K562 (cell line): ENCODE data around the gene CS. TPM values are rescaled to one million over a fixed set of nuclear protein-coding genes. Genes with fewer than 3 reads are reported as not detected.

Experiments
- CREB1 ChIP-seq, 2 experiments: sonication (generic) in 1 of 2; formaldehyde crosslinking in 1 of 2; IDR thresholded peaks; 2 replicates each; pipeline versions ENCODE4 v1.6.1 to v1.8.0; 2012 to 2022; ENCODE audit warnings: inconsistent platforms in 1 of 2, mild to moderate bottlenecking in 1 of 2, missing genetic modification reagents in 1 of 2, moderate library complexity in 1 of 2
- DACH1 ChIP-seq: fragments of 450-650 bp; IDR thresholded peaks from 2 replicates; pipeline ENCODE4 v1.6.1; 2018; ENCODE audit not compliant: partially characterized antibody
- E2F6 ChIP-seq, 2 experiments: IDR thresholded peaks; 2 replicates each; pipeline ENCODE4 v1.6.1; 2011; ENCODE audit warnings: borderline replicate concordance in 1 of 2, control low read depth in 1 of 2, low read depth in 1 of 2, low read length in 1 of 2, mild to moderate bottlenecking in 1 of 2, mixed read lengths in 1 of 2, moderate library complexity in 1 of 2; ENCODE audit not compliant: insufficient read depth in 1 of 2, insufficient read length in 1 of 2, poor library complexity in 1 of 2, severe bottlenecking in 1 of 2; ENCODE audit errors: extremely low read depth in 1 of 2
- GATAD2A ChIP-seq: fragments of 450-650 bp; IDR thresholded peaks from 2 replicates; pipeline ENCODE4 v1.6.1; 2017
- HDAC8 ChIP-seq: fragments of 450-650 bp; IDR thresholded peaks from 2 replicates; pipeline ENCODE4 v1.6.1; 2016; ENCODE audit warnings: mild to moderate bottlenecking, missing genetic modification characterization, moderate library complexity, missing compliant biosample characterization
- KAT8 ChIP-seq: fragments of 450-650 bp; IDR thresholded peaks from 2 replicates; pipeline ENCODE4 v1.6.1; 2016; ENCODE audit warnings: low read depth, mild to moderate bottlenecking
- KDM2B ChIP-seq: fragments of 250-450 bp; sonication (Bioruptor Pico); IDR thresholded peaks from 2 replicates; pipeline ENCODE4 v1.8.0; 2021; ENCODE audit warnings: mild to moderate bottlenecking, moderate library complexity
- MAFK ChIP-seq: IDR thresholded peaks from 2 replicates; pipeline ENCODE4 v1.6.1; 2011; ENCODE audit warnings: low read length, improper control_type of control experiment
- MBD1 ChIP-seq: fragments of 250-450 bp; sonication (Bioruptor Pico); IDR thresholded peaks from 2 replicates; pipeline ENCODE4 v1.8.0; 2022; ENCODE audit warnings: inconsistent platforms
- MTA3 ChIP-seq: fragments of 450-650 bp; formaldehyde crosslinking; IDR thresholded peaks from 2 replicates; pipeline ENCODE4 v1.6.1; 2017; ENCODE audit warnings: mild to moderate bottlenecking, borderline replicate concordance
- NCOA1 ChIP-seq: fragments of 450-650 bp; IDR thresholded peaks from 2 replicates; pipeline ENCODE4 v1.6.1; 2016; ENCODE audit warnings: low read depth
- NR1H2 ChIP-seq: sonication (generic); formaldehyde crosslinking; IDR thresholded peaks from 2 replicates; pipeline ENCODE4 v1.4.0; 2020; ENCODE audit warnings: mild to moderate bottlenecking, missing genetic modification reagents
- POLR2B ChIP-seq: fragments of 450-650 bp; IDR thresholded peaks from 2 replicates; pipeline ENCODE4 v1.6.1; 2018; ENCODE audit warnings: low read depth; ENCODE audit not compliant: partially characterized antibody
- RBM22 ChIP-seq: fragments of 200-400 bp; formaldehyde crosslinking; IDR thresholded peaks from 2 replicates; pipeline ENCODE4 v1.6.1; 2018; ENCODE audit warnings: low read length, low read depth; ENCODE audit not compliant: poor library complexity, severe bottlenecking
- SREBF2 ChIP-seq: sonication (generic); formaldehyde crosslinking; IDR thresholded peaks from 2 replicates; pipeline ENCODE4 v1.4.0; 2020; ENCODE audit warnings: mild to moderate bottlenecking, missing genetic modification reagents
- SRF ChIP-seq, 2 experiments: fragments of 250-450, 450-650 bp in 1 of 2; sonication (Bioruptor Pico) in 1 of 2; sonication (generic) in 1 of 2; formaldehyde crosslinking; IDR thresholded peaks; 2 replicates each; pipeline versions ENCODE4 v1.5.0 to v1.5.1; 2020 to 2022; ENCODE audit warnings: mild to moderate bottlenecking in 1 of 2, missing genetic modification reagents in 1 of 2
- ZBTB2 ChIP-seq: fragments of 450-650 bp; IDR thresholded peaks from 2 replicates; pipeline ENCODE4 v1.6.1; 2016; ENCODE audit warnings: antibody characterized with exemption
- ZNF217 ChIP-seq: sonication (generic); formaldehyde crosslinking; IDR thresholded peaks from 2 replicates; pipeline ENCODE4 v1.8.0; 2022; ENCODE audit warnings: mild to moderate bottlenecking, missing genetic modification reagents
- ZNF3 ChIP-seq: fragments of 250-450 bp; sonication (Bioruptor Pico); IDR thresholded peaks from 2 replicates; pipeline ENCODE4 v1.5.0; 2021; ENCODE audit warnings: mild to moderate bottlenecking, moderate library complexity
- ZNF431 ChIP-seq: sonication (generic); formaldehyde crosslinking; IDR thresholded peaks from 2 replicates; pipeline ENCODE4 v1.8.0; 2022; ENCODE audit warnings: mild to moderate bottlenecking, missing genetic modification reagents
- ZNF655 ChIP-seq: fragments of 250-450 bp; sonication (Bioruptor Pico); IDR thresholded peaks from 2 replicates; pipeline ENCODE4 v1.5.0; 2021
- ZNF696 ChIP-seq: fragments of 250-450 bp; sonication (Bioruptor Pico); conservative IDR thresholded peaks from 2 replicates; pipeline ENCODE4 v1.4.0; 2020; ENCODE audit warnings: mild to moderate bottlenecking, moderate library complexity
- polyA plus RNA-seq, 8 experiments: library from polyadenylated mRNA; depleted of rRNA in 4 of 8; stranded (reverse) in 5 of 8; unstranded in 3 of 8; fragments of >200 nt; fragmentation: Nextera tagmentation in 2 of 8; fragmentation: Illumina TruSeq in 1 of 8; extraction: Ambion mirVana in 2 of 8; extraction: Trizol in 1 of 8; gene quantifications; 2 replicates each; pipeline versions ENCODE4 v1.2.1 to v1.2.3, GENCODE V29; 2011 to 2014; ENCODE audit warnings: inconsistent platforms in 1 of 8, missing spikeins in 1 of 8
- total RNA-seq, 7 experiments: library from RNA; depleted of rRNA in 6 of 7; stranded (reverse); fragments of >200 nt in 6 of 7; fragmentation: Illumina TruSeq in 2 of 7; extraction: Trizol in 2 of 7; gene quantifications; 2 replicates each; pipeline versions ENCODE4 v1.2.1 to v1.2.3, GENCODE V29; 2011 to 2021; ENCODE audit warnings: low replicate concordance in 1 of 7
- TF ChIP-seq, protein P1 (sequence below): IDR thresholded peaks from 2 replicates; pipeline ENCODE4 v1.6.1; 2016; ENCODE audit warnings: missing genetic modification characterization, missing compliant biosample characterization

Gene CS
- total and polyA plus RNA-seq, 9 of the 15 experiments (the other 6 are each of a cell fraction or from before 2014, with no cell fraction given), result 99.9 to 390 (median 149) TPM

- TF ChIP-seq, protein P1, sequence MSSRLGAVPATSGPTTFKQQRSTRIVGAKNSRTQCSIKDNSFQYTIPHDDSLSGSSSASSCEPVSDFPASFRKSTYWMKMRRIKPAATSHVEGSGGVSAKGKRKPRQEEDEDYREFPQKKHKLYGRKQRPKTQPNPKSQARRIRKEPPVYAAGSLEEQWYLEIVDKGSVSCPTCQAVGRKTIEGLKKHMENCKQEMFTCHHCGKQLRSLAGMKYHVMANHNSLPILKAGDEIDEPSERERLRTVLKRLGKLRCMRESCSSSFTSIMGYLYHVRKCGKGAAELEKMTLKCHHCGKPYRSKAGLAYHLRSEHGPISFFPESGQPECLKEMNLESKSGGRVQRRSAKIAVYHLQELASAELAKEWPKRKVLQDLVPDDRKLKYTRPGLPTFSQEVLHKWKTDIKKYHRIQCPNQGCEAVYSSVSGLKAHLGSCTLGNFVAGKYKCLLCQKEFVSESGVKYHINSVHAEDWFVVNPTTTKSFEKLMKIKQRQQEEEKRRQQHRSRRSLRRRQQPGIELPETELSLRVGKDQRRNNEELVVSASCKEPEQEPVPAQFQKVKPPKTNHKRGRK (tag), result no peak
- TF ChIP-seq MAFK (no peak), ZBTB2 (no peak), KAT8 (no peak), MTA3 (0 out of 2 replicates have a peak, but pooled peaks have one; percentile 49), SREBF2 (CRISPR knock-in tag) (no peak), HDAC8 (tag) (peak; percentile 77; the same call in 1 of the 2 replicates), NR1H2 (no peak), RBM22 (no peak), ZNF431 (no peak), DACH1 (no peak), KDM2B (CRISPR knock-in tag) (no peak), ZNF3 (CRISPR knock-in tag) (no peak), ZNF655 (no peak), ZNF217 (no peak), CREB1 (IDR thresholded peaks at IDR 0.05) (no peak), CREB1 (CRISPR knock-in tag; IDR thresholded peaks at IDR 0.05) (no peak), MBD1 (no peak), ZNF696 (CRISPR knock-in tag) (no peak), NCOA1 (no peak), SRF (CRISPR knock-in tag; IDR thresholded peaks at IDR 0.05) (no peak), POLR2B (no peak), GATAD2A (no peak), E2F6 (IDR thresholded peaks at IDR 0.05; ENCODE audit: borderline replicate concordance in 1 of 2, extremely low read depth in 1 of 2, insufficient read depth in 1 of 2, insufficient read length in 1 of 2, low read depth in 1 of 2, low read length in 1 of 2, poor library complexity in 1 of 2, severe bottlenecking in 1 of 2) (no peak)
Measured at GRCh38 chr12:56337753-56338251, 37.7 kb upstream of the CS start (continued).
